Omental fat pad (tissue), 4 donors: ENCODE measurements around the gene NISCH. TPM values are rescaled to one million over a fixed set of nuclear protein-coding genes. Genes with fewer than 3 reads are reported as not detected.

Experiments used
- ATAC-seq: fragments of 150-250 bp; one replicate; pipeline ENCODE4 v1.9.1; 2016; ENCODE audit warnings: mild to moderate bottlenecking, moderate library complexity; ENCODE audit not compliant: low FRiP score
- DNase-seq: peaks from one replicate; pipeline ENCODE4 v3.0.0-alpha.2; 2019; ENCODE audit warnings: low spot score
- CTCF ChIP-seq, 3 donors: fragments of 450-650 bp; IDR thresholded peaks; one replicate each; pipeline ENCODE4 v1.5.1; 2016 to 2017; ENCODE audit warnings: antibody characterized with exemption in 3 of 3, mild to moderate bottlenecking in 3 of 3, moderate library complexity in 2 of 3
- total RNA-seq, 4 donors: library from RNA; depleted of rRNA; stranded (reverse); fragments of >200 nt; gene quantifications; one replicate each; pipeline ENCODE4 v1.1.0, GENCODE V29; 2016

Gene NISCH
- total RNA-seq, 4 donors from 2014 or later: 59.8 to 82.3 (median 68.5) TPM

GRCh38 chr3:52534281-52535183 lies 79.1 kb downstream of the NISCH start:
- no peak for TF ChIP-seq CTCF (IDR thresholded peaks at IDR 0.05)
- ATAC-seq: no peak

GRCh38 chr3:52535411-52536111 lies 80.2 kb downstream of the NISCH start:
- ATAC-seq: no peak
- TF ChIP-seq CTCF (IDR thresholded peaks at IDR 0.05): no peak
- DNase-seq: no peak

More at GRCh38 chr3:52534281-52535183, 79.1 kb downstream of the NISCH start:
- no peak for DNase-seq

GRCh38 chr3:52536112-52536368 lies 80.6 kb downstream of the NISCH start:
- DNase-seq (no peak), ATAC-seq (no peak)
- no peak for TF ChIP-seq CTCF (IDR thresholded peaks at IDR 0.05)

- peak; percentile 90 for DNase-seq
- ATAC-seq: peak; percentile 91
- TF ChIP-seq CTCF (IDR thresholded peaks at IDR 0.05): no peak
Observed at GRCh38 chr3:52536369-52537164, 81.2 kb downstream of the NISCH start, which contains the start of gene UQCC5. Gene UQCC5 (plus strand): TSS chr3:52536605. CDS start chr3:52536756, 151 bp downstream.

GRCh38 chr3:52537165-52537620 lies 81.8 kb downstream of the NISCH start:
- DNase-seq (no peak), ATAC-seq (no peak)
- TF ChIP-seq CTCF (IDR thresholded peaks at IDR 0.05): no peak

- ATAC-seq (no peak), DNase-seq (no peak)
- no peak for TF ChIP-seq CTCF (IDR thresholded peaks at IDR 0.05)
Observed at GRCh38 chr3:52537726-52538421, 82.5 kb downstream of the NISCH start.
